Renal pelvis (tissue), 4 donors: ENCODE results near the gene USP1. TPM values are rescaled to one million over a fixed set of nuclear protein-coding genes. Genes with fewer than 3 reads are reported as not detected.

Experiments
- DNase-seq: peaks from one replicate; pipeline ENCODE4 v3.0.0-alpha.2; 2013
- polyA plus RNA-seq, 3 donors: library from polyadenylated mRNA; unstranded; fragments of 120-200 nt; gene quantifications; one replicate each; pipeline ENCODE4 v1.2.1, GENCODE V29; 2013; ENCODE audit not compliant: insufficient read length in 3 of 3

USP1 gene
- polyA plus RNA-seq, 3 donors, result 60.9 to 63.8 (median 61.4) TPM

- DNase-seq, result no peak
These were observed 30.2 kb downstream of the USP1 start for GRCh38 chr1:62467092-62467491.

GRCh38 chr1:62476525-62477219 lies 39.8 kb downstream of the USP1 start:
- DNase-seq, result no peak

- no peak for DNase-seq
These were observed 44.8 kb downstream of the USP1 start for GRCh38 chr1:62481681-62482080.

- no peak for DNase-seq
These were observed 48.1 kb downstream of the USP1 start for GRCh38 chr1:62484824-62485468.

GRCh38 chr1:62487956-62488355 lies 51.1 kb downstream of the USP1 start:
- DNase-seq, result no peak

GRCh38 chr1:62492521-62492920 lies 55.7 kb downstream of the USP1 start:
- DNase-seq, result no peak

- no peak for DNase-seq
These were observed 56.8 kb downstream of the USP1 start for GRCh38 chr1:62493656-62494055.

- DNase-seq, result no peak
These were observed 57.3 kb downstream of the USP1 start for GRCh38 chr1:62494137-62494536.

- DNase-seq, result no peak
These were observed 63.4 kb downstream of the USP1 start for GRCh38 chr1:62500210-62500609.

Other genes starting within 250 kb of the USP1 start
- 1 to 10 TPM; 2.8 to 3.9 (median 3.4) TPM for gene L1TD1, start 242.2 kb upstream of the USP1 start, polyA plus RNA-seq
- gene KANK4, start 117.6 kb upstream of the USP1 start, polyA plus RNA-seq, result 10 to 100 TPM; 17.8 to 24.1 (median 22.1) TPM
- 1 to 10 TPM; 6.2 to 7.8 (median 6.6) TPM for gene ANGPTL3, start 160.5 kb downstream of the USP1 start, polyA plus RNA-seq